Spleen (tissue), 11 donors: ENCODE data around the gene TENT5C. TPM values are rescaled to one million over a fixed set of nuclear protein-coding genes. Genes with fewer than 3 reads are reported as not detected.
A peak's percentile ranks its signal among the peaks of the same experiment; 100 is the strongest.

Source experiments
- DNase-seq: peaks from one replicate; pipeline ENCODE4 v3.0.0-alpha.2; 2020
- H3K27ac ChIP-seq, 8 donors: fragments of 200-600 bp; sonication (generic) in 7 of 8; 1 replicate in 4 of 8; 2 replicates in 4 of 8; pipeline versions ENCODE4 v1.5.0 to v1.8.0; 2016 to 2021; ENCODE audit warnings: inconsistent platforms in 4 of 8, mild to moderate bottlenecking in 4 of 8, moderate library complexity in 1 of 8
- H3K27me3 ChIP-seq, 7 donors: fragments of 200-600 bp; sonication (generic) in 6 of 7; replicated peaks in 1 of 7; 1 replicate in 4 of 7; 2 replicates in 3 of 7; pipeline versions ENCODE4 v1.5.0 to v1.8.0; 2016 to 2021; ENCODE audit warnings: inconsistent platforms in 3 of 7, mild to moderate bottlenecking in 1 of 7
- H3K36me3 ChIP-seq, 6 donors: fragments of 200-600 bp; sonication (generic) in 5 of 6; 1 replicate in 4 of 6; 2 replicates in 2 of 6; pipeline versions ENCODE4 v1.5.0 to v1.8.0; 2016 to 2021; ENCODE audit warnings: inconsistent platforms in 2 of 6
- H3K4me1 ChIP-seq, 6 donors: fragments of 200-600 bp; sonication (generic) in 5 of 6; 1 replicate in 3 of 6; 2 replicates in 3 of 6; pipeline versions ENCODE4 v1.5.0 to v1.8.0; 2016 to 2021; ENCODE audit warnings: inconsistent platforms in 3 of 6
- H3K4me3 ChIP-seq, 8 donors: fragments of 200-600 bp; sonication (generic) in 7 of 8; 1 replicate in 4 of 8; 2 replicates in 4 of 8; pipeline versions ENCODE4 v1.5.0 to v1.8.0; 2016 to 2021; ENCODE audit warnings: inconsistent platforms in 4 of 8, mild to moderate bottlenecking in 4 of 8, moderate library complexity in 2 of 8
- H3K9me3 ChIP-seq, 8 donors: fragments of 200-600 bp; sonication (generic) in 7 of 8; 1 replicate in 4 of 8; 2 replicates in 4 of 8; pipeline versions ENCODE4 v1.5.0 to v1.8.0; 2016 to 2021; ENCODE audit warnings: inconsistent platforms in 4 of 8
- CTCF ChIP-seq, 11 experiments: fragments of 200-600 bp in 7 of 11; fragments of 450-650 bp in 4 of 11; sonication (generic) in 4 of 11; IDR thresholded peaks in 8 of 11; conservative IDR thresholded peaks in 3 of 11; 1 replicate in 7 of 11; 2 replicates in 4 of 11; pipeline versions ENCODE4 v1.4.0 to v1.8.0; 2016 to 2021; ENCODE audit warnings: antibody characterized with exemption in 11 of 11, inconsistent platforms in 4 of 11, mild to moderate bottlenecking in 1 of 11
- POLR2A ChIP-seq, 3 donors: fragments of 450-650 bp; IDR thresholded peaks; one replicate each; pipeline ENCODE4 v1.5.1; 2017; ENCODE audit warnings: antibody characterized with exemption in 3 of 3, mild to moderate bottlenecking in 1 of 3
- POLR2AphosphoS5 ChIP-seq, 3 donors: sonication (generic); formaldehyde crosslinking; IDR thresholded peaks; one replicate each; pipeline ENCODE4 v1.5.1; 2017; ENCODE audit warnings: antibody characterized with exemption in 3 of 3
- WGBS, 5 donors: extraction: QIAGEN DNeasy Blood & Tissue Kit in 3 of 5; methylation state at CpG; one replicate each; pipeline versions ENCODE4 v1.1.5 to v1.1.7; 2013 to 2018; 5-methylcytosine and 5-hydroxymethylcytosine counted together
- intact Hi-C: fragments of 100-400 bp; cut with DNase I; formaldehyde crosslinking; loops from one replicate; pipeline ENCODE4 v1.15.0; 2023; ENCODE audit warnings: low total_unique reads
- polyA plus RNA-seq, 3 donors: library from polyadenylated mRNA; stranded (reverse); fragments of 200-250 nt; gene quantifications; one replicate each; pipeline ENCODE4 v1.2.1, GENCODE V29; 2013
- total RNA-seq, 7 donors: library from RNA; depleted of rRNA in 3 of 7; stranded (reverse); fragments of >200 nt in 3 of 7; fragmentation: NEBNext Ultra II Directional in 4 of 7; extraction: Animal tissue kit (Norgen Biotek cat#: 25700) in 4 of 7; gene quantifications; one replicate each; pipeline versions ENCODE4 v1.1.0 to v1.2.1, GENCODE V29; 2016 to 2021
- donor health status: healthy with polysubstance abuse.
- donor health status: DM: no; HTN: no; CAD: no; lungs with moderate emphysema.
- donor health status: DM: no; HTN: no; CAD: no.
- donor health status: Bipolar disorder and iron deficiency.
- donor health status: healthy.
- donor health status: DM: no; HTN: no; CAD: no.
- donor health status: DM: yes; HTN: yes; CAD: no.

TENT5C gene
- total and polyA plus RNA-seq, 10 donors = 5.6 to 181 (median 37.0) TPM

GRCh38 chr1:117660271-117660965 is 54.6 kb downstream of the TENT5C start:
- 74 to 89% (median 83%) methylated on average over 6 of the region's 6 CpGs for WGBS, 5 donors
- no peak for TF ChIP-seq CTCF (IDR thresholded peaks at IDR 0.05 in 8 of 11, conservative IDR thresholded peaks at IDR 0.05 in 3 of 11)
- no peak for TF ChIP-seq POLR2A (IDR thresholded peaks at IDR 0.05)
- no peak for TF ChIP-seq POLR2AphosphoS5 (IDR thresholded peaks at IDR 0.05)
- Histone ChIP-seq H3K9me3 (peaks cover 0 to 7% (median 0%) of the 10 kb centered on the region in 8 donors), H3K4me3 (no peak overlapping the region), H3K36me3 (no peaks in the 10 kb centered on the region), H3K27ac (peak overlapping the region in 5 of 8 donors; percentile 1 to 93 (median 69)), H3K27me3 (no peaks in the 10 kb centered on the region), H3K4me1 (peaks cover 43 to 99% (median 68%) of the 10 kb centered on the region in 6 donors)
- DNase-seq = no peak
- intact Hi-C loops = no loop called here

GRCh38 chr1:117661027-117661426 is 55.2 kb downstream of the TENT5C start:
- no peak for DNase-seq
- intact Hi-C loops = no loop called here
- WGBS, 5 donors = 73 to 85% (median 76%) methylated on average over 6 of the region's 6 CpGs

DNA sequence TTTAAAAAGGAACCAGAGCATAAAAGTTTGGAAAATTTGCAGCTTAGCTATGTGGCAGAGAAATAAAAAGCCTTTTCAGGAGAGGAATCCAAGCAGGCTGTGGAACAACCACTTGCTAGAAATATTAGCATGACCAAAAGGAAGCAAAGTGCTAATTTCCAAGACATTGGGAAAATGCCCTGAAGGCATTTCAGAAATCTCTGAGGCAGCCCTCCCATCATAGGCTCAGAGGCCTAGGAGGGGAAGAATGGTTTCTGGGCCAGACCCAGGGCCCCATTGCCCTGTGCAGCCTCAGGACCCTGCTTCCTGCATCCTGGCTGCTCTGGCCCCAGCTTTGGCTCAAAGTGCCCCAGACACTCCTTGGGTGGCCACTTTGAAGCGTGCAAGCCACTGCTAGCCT is 56.8 kb downstream of the TENT5C start:
- Histone ChIP-seq H3K27me3 (no peaks in the 10 kb centered on the region), H3K4me1 (peaks cover 26 to 90% (median 53%) of the 10 kb centered on the region in 6 donors), H3K4me3 (no peak overlapping the region), H3K27ac (peak overlapping the region in 6 of 8 donors; percentile 76 to 93 (median 84)), H3K9me3 (peaks cover 0 to 7% (median 0%) of the 10 kb centered on the region in 8 donors), H3K36me3 (no peaks in the 10 kb centered on the region)
- TF ChIP-seq POLR2AphosphoS5 (IDR thresholded peaks at IDR 0.05) (no peak), CTCF (IDR thresholded peaks at IDR 0.05 in 8 of 11, conservative IDR thresholded peaks at IDR 0.05 in 3 of 11) (no peak), POLR2A (IDR thresholded peaks at IDR 0.05) (no peak)
- intact Hi-C loops = no loop called here
- WGBS, 5 donors = 85 to 100% (median 90%) methylated on average over 1 of the region's 1 CpG
- no peak for DNase-seq

More at GRCh38 chr1:117661027-117661426, 55.2 kb downstream of the TENT5C start:
- Histone ChIP-seq H3K27ac (peak overlapping the region in 5 of 8 donors; percentile 1 to 93 (median 69)), H3K4me3 (no peak overlapping the region), H3K9me3 (peaks cover 0 to 7% (median 0%) of the 10 kb centered on the region in 8 donors), H3K27me3 (no peaks in the 10 kb centered on the region), H3K36me3 (no peaks in the 10 kb centered on the region), H3K4me1 (peaks cover 38 to 99% (median 68%) of the 10 kb centered on the region in 6 donors)
- TF ChIP-seq POLR2AphosphoS5 (IDR thresholded peaks at IDR 0.05) (no peak), POLR2A (IDR thresholded peaks at IDR 0.05) (no peak), CTCF (IDR thresholded peaks at IDR 0.05 in 8 of 11, conservative IDR thresholded peaks at IDR 0.05 in 3 of 11) (no peak)

DNA sequence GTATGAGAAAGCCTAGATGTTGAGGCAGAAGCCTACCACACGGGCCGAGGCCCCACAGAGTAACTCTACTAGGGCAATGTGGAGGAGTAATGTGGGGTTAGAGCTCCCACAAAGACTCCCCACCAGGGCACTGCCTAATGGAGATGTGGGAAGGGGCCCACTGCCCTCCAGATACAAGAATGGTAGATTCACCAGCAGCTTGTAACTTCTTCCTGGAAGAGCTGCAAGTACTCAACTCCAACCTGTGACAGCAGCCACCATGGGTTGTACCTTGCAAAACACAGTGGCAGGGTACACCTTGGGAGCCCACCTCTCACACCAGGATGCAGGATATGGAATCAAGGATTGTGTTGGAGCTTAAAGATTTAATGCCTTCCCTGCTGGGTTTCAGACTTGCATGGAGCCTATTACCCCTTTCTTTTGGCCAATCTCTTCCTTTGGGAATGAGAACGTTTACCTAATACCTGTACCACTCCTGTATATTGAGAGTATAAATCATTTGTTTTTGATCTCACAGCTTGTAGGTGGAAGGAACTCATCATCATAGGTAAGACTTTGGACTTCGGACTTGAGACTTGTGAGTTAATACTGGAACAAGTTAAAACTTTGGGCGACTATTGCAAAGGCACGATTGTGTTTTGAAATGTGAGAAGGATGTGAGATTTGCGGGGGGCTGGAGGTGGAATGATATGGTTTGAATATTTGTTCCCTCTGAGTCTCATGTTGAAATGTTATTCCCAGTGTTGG is 57.5 kb downstream of the TENT5C start:
- Histone ChIP-seq H3K27me3 (no peaks in the 10 kb centered on the region), H3K4me3 (no peak overlapping the region), H3K36me3 (no peaks in the 10 kb centered on the region), H3K27ac (peak overlapping the region; percentile 76 to 93 (median 84)), H3K4me1 (peaks cover 20 to 84% (median 47%) of the 10 kb centered on the region in 6 donors), H3K9me3 (peaks cover 0 to 7% (median 0%) of the 10 kb centered on the region in 8 donors)
- intact Hi-C loops = no loop called here
- TF ChIP-seq POLR2A (IDR thresholded peaks at IDR 0.05) = no peak
- TF ChIP-seq CTCF (IDR thresholded peaks at IDR 0.05 in 8 of 11, conservative IDR thresholded peaks at IDR 0.05 in 3 of 11) = no peak
- no peak for TF ChIP-seq POLR2AphosphoS5 (IDR thresholded peaks at IDR 0.05)
- no peak for DNase-seq
- WGBS, 5 donors = 92 to 99% (median 94%) methylated on average over 7 of the region's 7 CpGs
